Ovary (tissue), 3 donors: Measurements from ENCODE around the gene FBXO39.

Source experiments
- POLR2A ChIP-seq: fragments of 450-650 bp; IDR thresholded peaks from one replicate; pipeline ENCODE4 v1.6.1; 2017; ENCODE audit warnings: antibody characterized with exemption, mild to moderate bottlenecking, moderate library complexity
- TF ChIP-seq, protein P1 (sequence below), 3 donors: fragments of 450-650 bp in 2 of 3; fragments of 200-600 bp in 1 of 3; IDR thresholded peaks; one replicate each; pipeline versions ENCODE4 v1.5.1 to v1.8.0; 2016 to 2022; ENCODE audit warnings: antibody characterized with exemption in 3 of 3, mild to moderate bottlenecking in 1 of 3
- donor health status: DM: no; HTN: no; CAD: no.

- TF ChIP-seq POLR2A, result no peak
- TF ChIP-seq, protein P1, sequence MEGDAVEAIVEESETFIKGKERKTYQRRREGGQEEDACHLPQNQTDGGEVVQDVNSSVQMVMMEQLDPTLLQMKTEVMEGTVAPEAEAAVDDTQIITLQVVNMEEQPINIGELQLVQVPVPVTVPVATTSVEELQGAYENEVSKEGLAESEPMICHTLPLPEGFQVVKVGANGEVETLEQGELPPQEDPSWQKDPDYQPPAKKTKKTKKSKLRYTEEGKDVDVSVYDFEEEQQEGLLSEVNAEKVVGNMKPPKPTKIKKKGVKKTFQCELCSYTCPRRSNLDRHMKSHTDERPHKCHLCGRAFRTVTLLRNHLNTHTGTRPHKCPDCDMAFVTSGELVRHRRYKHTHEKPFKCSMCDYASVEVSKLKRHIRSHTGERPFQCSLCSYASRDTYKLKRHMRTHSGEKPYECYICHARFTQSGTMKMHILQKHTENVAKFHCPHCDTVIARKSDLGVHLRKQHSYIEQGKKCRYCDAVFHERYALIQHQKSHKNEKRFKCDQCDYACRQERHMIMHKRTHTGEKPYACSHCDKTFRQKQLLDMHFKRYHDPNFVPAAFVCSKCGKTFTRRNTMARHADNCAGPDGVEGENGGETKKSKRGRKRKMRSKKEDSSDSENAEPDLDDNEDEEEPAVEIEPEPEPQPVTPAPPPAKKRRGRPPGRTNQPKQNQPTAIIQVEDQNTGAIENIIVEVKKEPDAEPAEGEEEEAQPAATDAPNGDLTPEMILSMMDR (IDR thresholded peaks at IDR 0.05), result no peak
These were observed 4.0 kb downstream of the FBXO39 start for GRCh38 chr17:6780001-6780400.
